Neuronal stem cell (in vitro differentiated cells): ENCODE measurements around the gene IFT25.

Experiments
- DNase-seq: peaks from one replicate; pipeline ENCODE4 v3.0.0-alpha.2; 2013; ENCODE audit warnings: low spot score
- H2AFZ ChIP-seq: one replicate; pipeline ENCODE4 v1.6.1; 2013; ENCODE audit warnings: mild to moderate bottlenecking, low read length, inconsistent platforms
- H2AK5ac ChIP-seq: 2 replicates; pipeline ENCODE4 v1.6.1; 2013; ENCODE audit warnings: low read depth, mild to moderate bottlenecking, inconsistent platforms, low read length, moderate library complexity, mixed read lengths
- H2BK120ac ChIP-seq: 2 replicates; pipeline ENCODE4 v1.6.1; 2013; ENCODE audit warnings: low read depth, mild to moderate bottlenecking, inconsistent platforms, low read length, moderate library complexity, mixed read lengths
- H2BK12ac ChIP-seq: one replicate; pipeline ENCODE4 v1.6.1; 2013; ENCODE audit warnings: low read length, inconsistent platforms
- H2BK15ac ChIP-seq: 2 replicates; pipeline ENCODE4 v1.6.1; 2013; ENCODE audit warnings: mild to moderate bottlenecking, low read length, inconsistent platforms, mixed read lengths
- H2BK5ac ChIP-seq: one replicate; pipeline ENCODE4 v1.6.1; 2013; ENCODE audit warnings: inconsistent platforms, mild to moderate bottlenecking, low read length, moderate library complexity
- H3K14ac ChIP-seq: one replicate; pipeline ENCODE4 v1.6.1; 2013; ENCODE audit warnings: low read length, inconsistent platforms
- H3K18ac ChIP-seq: 2 replicates; pipeline ENCODE4 v1.6.1; 2013; ENCODE audit warnings: low read length, inconsistent platforms
- H3K23ac ChIP-seq: 2 replicates; pipeline ENCODE4 v1.6.1; 2013; ENCODE audit warnings: low read depth, mild to moderate bottlenecking, mixed read lengths, low read length, inconsistent platforms; ENCODE audit not compliant: poor library complexity
- H3K27ac ChIP-seq: replicated peaks from 3 replicates; pipeline ENCODE4 v1.5.1; 2013; ENCODE audit warnings: low read length, inconsistent platforms
- H3K27me3 ChIP-seq, 3 experiments: 2 replicates each; pipeline ENCODE4 v1.6.1; 2013; ENCODE audit warnings: low read length in 3 of 3, mild to moderate bottlenecking in 2 of 3, inconsistent platforms in 1 of 3, low read depth in 1 of 3, mixed read lengths in 1 of 3, moderate library complexity in 1 of 3; ENCODE audit not compliant: control insufficient read depth in 3 of 3, insufficient read depth in 3 of 3
- H3K36me3 ChIP-seq, 2 donors: replicated peaks in 1 of 2; 2 replicates each; pipeline ENCODE4 v1.6.1; 2013; ENCODE audit warnings: low read length in 2 of 2; ENCODE audit not compliant: control insufficient read depth in 2 of 2, insufficient read depth in 2 of 2
- H3K4ac ChIP-seq: 2 replicates; pipeline ENCODE4 v1.6.1; 2013; ENCODE audit warnings: inconsistent platforms, mild to moderate bottlenecking, low read length, moderate library complexity
- H3K4me1 ChIP-seq, 2 donors: 1 replicate in 1 of 2; 2 replicates in 1 of 2; pipeline ENCODE4 v1.6.1; 2013; ENCODE audit warnings: low read length in 2 of 2, low read depth in 1 of 2; ENCODE audit not compliant: control insufficient read depth in 2 of 2, insufficient read depth in 1 of 2
- H3K4me2 ChIP-seq: one replicate; pipeline ENCODE4 v1.6.1; 2013; ENCODE audit warnings: mild to moderate bottlenecking, low read length, inconsistent platforms; ENCODE audit not compliant: insufficient read depth, poor library complexity, severe bottlenecking
- H3K4me3 ChIP-seq, 2 donors: 2 replicates each; pipeline ENCODE4 v1.5.1; 2013; ENCODE audit warnings: low read length in 2 of 2, mild to moderate bottlenecking in 2 of 2, inconsistent platforms in 1 of 2, moderate library complexity in 1 of 2
- H3K79me1 ChIP-seq: one replicate; pipeline ENCODE4 v1.6.1; 2013; ENCODE audit warnings: low read depth, mild to moderate bottlenecking, inconsistent platforms, low read length, moderate library complexity
- H3K9ac ChIP-seq: one replicate; pipeline ENCODE4 v1.6.1; 2013; ENCODE audit warnings: mild to moderate bottlenecking, low read depth, low read length, inconsistent platforms; ENCODE audit not compliant: poor library complexity
- H3K9me3 ChIP-seq, 2 donors: replicated peaks in 1 of 2; 2 replicates each; pipeline versions ENCODE3 to v1.6.1; 2013; ENCODE audit warnings: low read length in 2 of 2, mild to moderate bottlenecking in 2 of 2, inconsistent platforms in 1 of 2, low read depth in 1 of 2, mixed read lengths in 1 of 2, moderate library complexity in 1 of 2; ENCODE audit not compliant: control insufficient read depth in 2 of 2, insufficient read depth in 1 of 2
- H4K8ac ChIP-seq: one replicate; pipeline ENCODE4 v1.6.1; 2013; ENCODE audit warnings: low read depth, mild to moderate bottlenecking, inconsistent platforms, low read length, moderate library complexity
- H4K91ac ChIP-seq: one replicate; pipeline ENCODE4 v1.6.1; 2013; ENCODE audit warnings: low read length, low read depth, mild to moderate bottlenecking, inconsistent platforms; ENCODE audit not compliant: poor library complexity
- WGBS, 2 donors: extraction: QIAGEN DNeasy Blood & Tissue Kit; methylation state at CpG; one replicate each; pipeline ENCODE4 v1.1.7; 2013; ENCODE audit warnings: missing lambda C conversion rate in 2 of 2, mixed read lengths in 1 of 2; ENCODE audit not compliant: insufficient read length in 2 of 2, insufficient replicate concordance in 1 of 2; ENCODE audit errors: extremely low coverage in 2 of 2; 5-methylcytosine and 5-hydroxymethylcytosine counted together

The IFT25 gene

GRCh38 chr1:53986458-53986857, 41.0 kb upstream of the IFT25 start:
- H3K14ac ChIP-seq = no peak overlapping the region
- no peak overlapping the region for H2BK15ac ChIP-seq
- H2AFZ ChIP-seq = no peak overlapping the region
- H2BK12ac ChIP-seq = no peak overlapping the region
- H2BK5ac ChIP-seq = no peak overlapping the region
- no peaks in the 10 kb centered on the region for H3K36me3 ChIP-seq
- H3K27me3 ChIP-seq = peaks cover 0 to 9% (median 0%) of the 10 kb centered on the region in 3 experiments
- DNase-seq = no peak
- H3K4me3 ChIP-seq = no peak overlapping the region
- no peak overlapping the region for H4K8ac ChIP-seq
- H3K79me1 ChIP-seq = no peaks in the 10 kb centered on the region
- no CpG with 5 or more reads among the region's 3 CpGs for WGBS, 2 donors
- H2AK5ac ChIP-seq = no peak overlapping the region
- no peaks in the 10 kb centered on the region for H3K9me3 ChIP-seq
- H3K23ac ChIP-seq = no peak overlapping the region
- no peak overlapping the region for H3K4ac ChIP-seq
- no peak overlapping the region for H3K18ac ChIP-seq
- no peak overlapping the region for H4K91ac ChIP-seq
- no peak overlapping the region for H3K9ac ChIP-seq
- no peak overlapping the region for H2BK120ac ChIP-seq
- H3K4me1 ChIP-seq = peaks cover 3 to 9% of the 10 kb centered on the region in 2 donors
- H3K4me2 ChIP-seq = no peak overlapping the region
- no peak overlapping the region for H3K27ac ChIP-seq

GRCh38 chr1:53984726-53985125, 39.2 kb upstream of the IFT25 start:
- no peak overlapping the region for H2AFZ ChIP-seq
- no peak overlapping the region for H2AK5ac ChIP-seq
- H3K4me3 ChIP-seq = no peak overlapping the region
- H3K9me3 ChIP-seq = no peaks in the 10 kb centered on the region
- no peak overlapping the region for H3K23ac ChIP-seq
- H3K4me1 ChIP-seq = peaks cover 3 to 9% of the 10 kb centered on the region in 2 donors
- H2BK12ac ChIP-seq = no peak overlapping the region
- no peak overlapping the region for H3K14ac ChIP-seq
- H2BK120ac ChIP-seq = no peak overlapping the region
- no peak overlapping the region for H3K4ac ChIP-seq
- H3K27ac ChIP-seq = no peak overlapping the region
- no peak for DNase-seq
- no peak overlapping the region for H3K4me2 ChIP-seq
- H2BK5ac ChIP-seq = no peak overlapping the region
- H3K18ac ChIP-seq = no peak overlapping the region
- peaks cover 0 to 9% (median 0%) of the 10 kb centered on the region in 3 experiments for H3K27me3 ChIP-seq
- no peaks in the 10 kb centered on the region for H3K79me1 ChIP-seq
- no peak overlapping the region for H4K91ac ChIP-seq
- H3K36me3 ChIP-seq = no peaks in the 10 kb centered on the region
- no peak overlapping the region for H3K9ac ChIP-seq
- no peak overlapping the region for H4K8ac ChIP-seq
- H2BK15ac ChIP-seq = no peak overlapping the region

GRCh38 chr1:53982763-53983104, 37.2 kb upstream of the IFT25 start:
- H2AK5ac ChIP-seq = no peak overlapping the region
- no peak overlapping the region for H3K14ac ChIP-seq
- H3K4me2 ChIP-seq = peak overlapping the region; percentile 31
- H3K4me3 ChIP-seq = peak overlapping the region in 1 of 2 donors; percentile 9
- no peak overlapping the region for H2BK5ac ChIP-seq
- H4K8ac ChIP-seq = no peak overlapping the region
- no peak overlapping the region for H2BK120ac ChIP-seq
- no CpG with 5 or more reads among the region's 4 CpGs for WGBS, 2 donors
- H3K4ac ChIP-seq = no peak overlapping the region
- H3K79me1 ChIP-seq = no peaks in the 10 kb centered on the region
- no peaks in the 10 kb centered on the region for H3K9me3 ChIP-seq
- H3K23ac ChIP-seq = no peak overlapping the region
- no peak overlapping the region for H2BK15ac ChIP-seq
- no peak overlapping the region for H3K27ac ChIP-seq
- no peak for DNase-seq
- peaks cover 0 to 9% (median 0%) of the 10 kb centered on the region in 3 experiments for H3K27me3 ChIP-seq
- H2AFZ ChIP-seq = peak overlapping the region; percentile 96
- peak overlapping the region; percentile 76 for H3K18ac ChIP-seq
- H2BK12ac ChIP-seq = no peak overlapping the region
- H3K4me1 ChIP-seq = peaks cover 3 to 9% of the 10 kb centered on the region in 2 donors
- H3K36me3 ChIP-seq = no peaks in the 10 kb centered on the region
- no peak overlapping the region for H4K91ac ChIP-seq
- no peak overlapping the region for H3K9ac ChIP-seq

GRCh38 chr1:53982034-53982762, 36.7 kb upstream of the IFT25 start:
- H2AK5ac ChIP-seq = no peak overlapping the region
- H3K27ac ChIP-seq = no peak overlapping the region
- no peak overlapping the region for H2BK120ac ChIP-seq
- peak overlapping the region in 1 of 2 donors; percentile 9 for H3K4me3 ChIP-seq
- no peak overlapping the region for H2BK5ac ChIP-seq
- no peaks in the 10 kb centered on the region for H3K9me3 ChIP-seq
- peaks cover 0 to 9% (median 0%) of the 10 kb centered on the region in 3 experiments for H3K27me3 ChIP-seq
- no peak overlapping the region for H3K14ac ChIP-seq
- DNase-seq = peak; percentile 23
- no peaks in the 10 kb centered on the region for H3K79me1 ChIP-seq
- no peak overlapping the region for H3K9ac ChIP-seq
- H2BK15ac ChIP-seq = no peak overlapping the region
- peak overlapping the region; percentile 76 for H3K18ac ChIP-seq
- H3K36me3 ChIP-seq = no peaks in the 10 kb centered on the region
- peaks cover 3 to 9% of the 10 kb centered on the region in 2 donors for H3K4me1 ChIP-seq
- H2BK12ac ChIP-seq = no peak overlapping the region
- H2AFZ ChIP-seq = peak overlapping the region; percentile 96
- peak overlapping the region; percentile 34 for H3K4me2 ChIP-seq
- H3K4ac ChIP-seq = no peak overlapping the region
- no peak overlapping the region for H3K23ac ChIP-seq
- no peak overlapping the region for H4K8ac ChIP-seq
- no peak overlapping the region for H4K91ac ChIP-seq
- no CpG with 5 or more reads among the region's 20 CpGs for WGBS, 2 donors
